ENCODE measurements around the gene MCMBP.
"Not testable (repeated sequence)": the region's sequence is repeated elsewhere in the genome, so short reads cannot be mapped to it uniquely, and the experiment has no call there.

Gene MCMBP

GRCh38 chr10:119872610-119872859 lies at the start of gene MCMBP:
Gene MCMBP, minus strand, starts transcription at chr10:119872843. Its CDS starts 259 bp downstream, at chr10:119872584.
- no peak for DNase-seq (ENCODE audit: low spot score)

- DNase-seq (ENCODE audit: low spot score): no peak
Observed at GRCh38 chr10:119919826-119920225, 47.2 kb upstream of the MCMBP start.

GRCh38 chr10:119919271-119919670 lies 46.6 kb upstream of the MCMBP start:
- DNase-seq (ENCODE audit: low spot score): no peak

GRCh38 chr10:119917777-119918176 lies 45.1 kb upstream of the MCMBP start:
- DNase-seq (ENCODE audit: low spot score): no peak

GRCh38 chr10:119910689-119911088 lies 38.0 kb upstream of the MCMBP start:
- DNase-seq (ENCODE audit: low spot score): no peak

- no peak for DNase-seq (ENCODE audit: low spot score)
Observed at GRCh38 chr10:119908166-119908565, 35.5 kb upstream of the MCMBP start.

- DNase-seq (ENCODE audit: low spot score): not testable (repeated sequence)
Observed at GRCh38 chr10:119907695-119908094, 35.1 kb upstream of the MCMBP start.

- DNase-seq (ENCODE audit: low spot score): no peak
Observed at GRCh38 chr10:119903946-119904666, 31.5 kb upstream of the MCMBP start.

GRCh38 chr10:119898577-119898976 lies 25.9 kb upstream of the MCMBP start:
- DNase-seq (ENCODE audit: low spot score): no peak

GRCh38 chr10:119896937-119897770 lies 24.5 kb upstream of the MCMBP start:
- DNase-seq (ENCODE audit: low spot score): no peak

- DNase-seq (ENCODE audit: low spot score): no peak
Observed at GRCh38 chr10:119896061-119896655, 23.5 kb upstream of the MCMBP start.

- DNase-seq (ENCODE audit: low spot score): no peak
Observed at GRCh38 chr10:119893845-119894427, 21.3 kb upstream of the MCMBP start.

GRCh38 chr10:119893074-119893473 lies 20.4 kb upstream of the MCMBP start:
- no peak for DNase-seq (ENCODE audit: low spot score)

GRCh38 chr10:119892188-119893065 lies 19.8 kb upstream of the MCMBP start, which contains the start of gene SEC23IP:
Gene SEC23IP, plus strand, starts transcription at chr10:119892730. Its CDS starts 53 bp downstream, at chr10:119892783.
- DNase-seq (ENCODE audit: low spot score): peak; percentile 97

- not testable (repeated sequence) for DNase-seq (ENCODE audit: low spot score)
Observed at GRCh38 chr10:119891849-119892187, 19.2 kb upstream of the MCMBP start.

- not testable (repeated sequence) for DNase-seq (ENCODE audit: low spot score)
Observed at GRCh38 chr10:119890307-119890706, 17.7 kb upstream of the MCMBP start.

GRCh38 chr10:119889201-119889600 lies 16.6 kb upstream of the MCMBP start:
- not testable (repeated sequence) for DNase-seq (ENCODE audit: low spot score)

- DNase-seq (ENCODE audit: low spot score): not testable (repeated sequence)
Observed at GRCh38 chr10:119888715-119889114, 16.1 kb upstream of the MCMBP start.

GRCh38 chr10:119886070-119886469 lies 13.4 kb upstream of the MCMBP start:
- DNase-seq (ENCODE audit: low spot score): not testable (repeated sequence)

GRCh38 chr10:119883901-119884611 lies 11.4 kb upstream of the MCMBP start:
- not testable (repeated sequence) for DNase-seq (ENCODE audit: low spot score)

GRCh38 chr10:119878524-119878923 lies 5.9 kb upstream of the MCMBP start:
- DNase-seq (ENCODE audit: low spot score): no peak

Data from putamen (tissue), 1 donor.